ENCODE measurements around the gene OTOP2.

The OTOP2 gene

DNA sequence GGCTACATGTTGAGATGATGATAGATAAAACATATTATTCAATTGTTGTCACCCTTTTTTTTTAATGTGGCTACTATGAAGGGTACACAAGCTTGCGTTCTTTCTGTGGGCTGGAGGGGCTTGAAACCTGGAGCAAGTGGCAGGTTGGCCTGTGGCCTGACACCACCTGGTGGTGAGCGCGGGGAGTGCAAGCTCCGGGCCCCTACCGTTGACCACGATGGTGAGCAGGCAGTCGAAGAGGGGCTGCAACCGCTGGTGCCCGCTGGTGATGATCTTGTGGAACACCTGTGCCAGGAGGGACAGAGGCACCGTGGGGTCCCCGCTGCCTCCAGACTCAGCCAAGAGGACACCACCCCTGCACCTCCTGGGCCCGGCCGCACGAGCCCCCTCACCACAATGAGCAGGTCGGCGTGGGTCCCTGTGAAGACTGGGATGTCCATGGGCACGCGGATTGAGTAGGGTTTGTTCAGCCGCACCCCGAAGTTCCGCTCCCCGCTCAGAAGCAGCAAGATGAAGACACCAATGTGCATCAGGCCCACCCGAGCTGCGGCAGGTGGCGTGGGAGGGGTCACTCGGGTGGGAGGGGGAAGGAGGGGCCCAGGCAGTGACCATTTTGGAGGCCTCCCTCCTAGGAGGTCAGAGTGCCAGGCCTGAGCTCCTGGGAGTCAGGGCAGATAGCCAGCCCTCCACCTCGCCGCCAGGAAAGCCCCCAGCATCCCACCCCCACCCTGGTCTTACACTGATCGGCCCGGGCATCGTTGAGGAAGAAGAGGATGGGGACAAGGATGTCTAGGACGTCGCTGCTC lies 34.1 kb downstream of the OTOP2 start:
- TF ChIP-seq, protein P1, sequence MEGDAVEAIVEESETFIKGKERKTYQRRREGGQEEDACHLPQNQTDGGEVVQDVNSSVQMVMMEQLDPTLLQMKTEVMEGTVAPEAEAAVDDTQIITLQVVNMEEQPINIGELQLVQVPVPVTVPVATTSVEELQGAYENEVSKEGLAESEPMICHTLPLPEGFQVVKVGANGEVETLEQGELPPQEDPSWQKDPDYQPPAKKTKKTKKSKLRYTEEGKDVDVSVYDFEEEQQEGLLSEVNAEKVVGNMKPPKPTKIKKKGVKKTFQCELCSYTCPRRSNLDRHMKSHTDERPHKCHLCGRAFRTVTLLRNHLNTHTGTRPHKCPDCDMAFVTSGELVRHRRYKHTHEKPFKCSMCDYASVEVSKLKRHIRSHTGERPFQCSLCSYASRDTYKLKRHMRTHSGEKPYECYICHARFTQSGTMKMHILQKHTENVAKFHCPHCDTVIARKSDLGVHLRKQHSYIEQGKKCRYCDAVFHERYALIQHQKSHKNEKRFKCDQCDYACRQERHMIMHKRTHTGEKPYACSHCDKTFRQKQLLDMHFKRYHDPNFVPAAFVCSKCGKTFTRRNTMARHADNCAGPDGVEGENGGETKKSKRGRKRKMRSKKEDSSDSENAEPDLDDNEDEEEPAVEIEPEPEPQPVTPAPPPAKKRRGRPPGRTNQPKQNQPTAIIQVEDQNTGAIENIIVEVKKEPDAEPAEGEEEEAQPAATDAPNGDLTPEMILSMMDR (IDR thresholded peaks at IDR 0.05; ENCODE audit: low read depth, low read length) = peak; percentile 98

GRCh38 chr17:74959826-74960515 lies 35.9 kb downstream of the OTOP2 start:
- TF ChIP-seq, protein P1 (IDR thresholded peaks at IDR 0.05; ENCODE audit: low read depth, low read length) = no peak
- H3K4me3 ChIP-seq (ENCODE audit: low read depth, low read length) = no peak overlapping the region

More for the DNA sequence above, 34.1 kb downstream of the OTOP2 start:
- no peak overlapping the region for H3K4me3 ChIP-seq (ENCODE audit: low read depth, low read length)

GRCh38 chr17:74960570-74961342 lies 36.7 kb downstream of the OTOP2 start:
- H3K4me3 ChIP-seq (ENCODE audit: low read depth, low read length) = no peak overlapping the region
- TF ChIP-seq, protein P1 (IDR thresholded peaks at IDR 0.05; ENCODE audit: low read depth, low read length) = peak; percentile 70

- no peak overlapping the region for H3K4me3 ChIP-seq (ENCODE audit: low read depth, low read length)
- TF ChIP-seq, protein P1 (IDR thresholded peaks at IDR 0.05; ENCODE audit: low read depth, low read length) = peak; percentile 37; the same call in 1 of the 2 replicates
These were observed 37.7 kb downstream of the OTOP2 start for GRCh38 chr17:74961657-74962350.

GRCh38 chr17:74962622-74963394 lies 38.7 kb downstream of the OTOP2 start:
- TF ChIP-seq, protein P1 (IDR thresholded peaks at IDR 0.05; ENCODE audit: low read depth, low read length) = no peak
- no peak overlapping the region for H3K4me3 ChIP-seq (ENCODE audit: low read depth, low read length)

DNA sequence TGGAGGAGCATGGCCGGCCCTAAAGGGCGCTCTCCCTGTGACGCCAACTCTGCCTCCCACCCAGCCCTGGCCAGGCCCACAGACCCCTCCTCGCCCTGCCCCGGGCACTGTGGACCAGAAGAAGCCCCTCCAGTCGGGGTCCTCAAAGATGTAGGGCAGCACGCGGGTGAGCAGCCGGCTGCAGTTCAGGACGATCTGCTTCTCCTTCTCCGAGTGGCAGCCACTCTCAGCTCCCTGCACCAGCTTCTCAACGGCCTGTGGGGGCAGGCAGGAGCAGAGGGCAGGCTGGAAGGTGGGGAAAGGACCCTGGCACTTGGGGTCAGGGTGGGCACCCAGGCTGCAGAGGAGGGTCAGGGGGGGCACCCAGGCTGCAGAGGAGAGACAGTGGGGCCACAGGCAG lies 39.6 kb downstream of the OTOP2 start:
- TF ChIP-seq, protein P1 (IDR thresholded peaks at IDR 0.05; ENCODE audit: low read depth, low read length) = 0 out of 2 replicates have a peak, but pooled peaks have one; percentile 6
- no peak overlapping the region for H3K4me3 ChIP-seq (ENCODE audit: low read depth, low read length)

Measured in WI38 (cell line).